A549 (cell line): ENCODE data around the gene ENPEP. TPM values are rescaled to one million over a fixed set of nuclear protein-coding genes. Genes with fewer than 3 reads are reported as not detected.

Experiments
- ATAC-seq, 2 experiments: fragments of 200-7000 bp in 1 of 2; fragments of >200 bp in 1 of 2; cut with Nextera tagmentation in 1 of 2; cut with Tn5 transposase in 1 of 2; 3 replicates each; pipeline versions ENCODE4 v1.8.0 to v1.9.1; 2018 to 2020; ENCODE audit warnings: mild to moderate bottlenecking in 1 of 2, moderate library complexity in 1 of 2
- CTCF ChIA-PET: fragments of 300-600 bp; sonication (Branson Sonifier 250); formaldehyde crosslinking; extraction: SDS; loops from one replicate; lab custom pipeline; 2021; ENCODE audit warnings: antibody characterized with exemption, inconsistent platforms; lab: Yijun Ruan, JAX
- POLR2A ChIA-PET: fragments of 350-600 bp; formaldehyde crosslinking; extraction: SDS; loops from one replicate; lab custom pipeline; 2021; ENCODE audit warnings: antibody characterized with exemption, inconsistent platforms; lab: Yijun Ruan, JAX
- DNase-seq, 2 experiments: peaks; one replicate each; pipeline versions ENCODE4 v3.0.0 to v3.0.0-alpha.2; 2011 to 2016; ENCODE audit warnings: low read depth in 1 of 2, low spot score in 1 of 2
- FAIRE-seq: peaks from 2 replicates; lab custom pipeline; 2011; peaks lifted over from hg19 to GRCh38; lab: Jason Lieb, UNC
- H3K27ac ChIP-seq, 2 experiments: fragments of >200 bp; sonication (Bioruptor Twin); formaldehyde crosslinking; 3 replicates each; pipeline ENCODE4 v1.5.1; 2016 to 2017
- H3K4me1 ChIP-seq: fragments of >200 bp; sonication (Bioruptor Twin); formaldehyde crosslinking; 3 replicates; pipeline ENCODE4 v1.6.1; 2016
- H3K4me2 ChIP-seq: fragments of >200 bp; sonication (Bioruptor Twin); formaldehyde crosslinking; 3 replicates; pipeline ENCODE4 v1.6.1; 2016
- H3K4me3 ChIP-seq: fragments of >200 bp; sonication (Bioruptor Twin); formaldehyde crosslinking; 3 replicates; pipeline ENCODE4 v1.5.1; 2016
- H3K9me3 ChIP-seq: fragments of >200 bp; sonication (Bioruptor Twin); formaldehyde crosslinking; 3 replicates; pipeline ENCODE4 v1.6.1; 2016
- ATOH8 ChIP-seq: fragments of 250-450 bp; sonication (Bioruptor Pico); IDR thresholded peaks from 2 replicates; pipeline ENCODE4 v1.5.0; 2020; ENCODE audit warnings: low read depth, mild to moderate bottlenecking, moderate library complexity
- CTCF ChIP-seq: fragments of >200 bp; sonication (Bioruptor Twin); formaldehyde crosslinking; IDR thresholded peaks from 3 replicates; pipeline ENCODE4 v1.5.1; 2016
- HOXB5 ChIP-seq: fragments of 250-450 bp; sonication (Bioruptor Pico); IDR thresholded peaks from 2 replicates; pipeline ENCODE4 v1.5.0; 2020; ENCODE audit warnings: mild to moderate bottlenecking, moderate library complexity
- NR3C1 ChIP-seq: fragments of >200 bp; sonication (Bioruptor Twin); formaldehyde crosslinking; IDR thresholded peaks from 3 replicates; pipeline ENCODE4 v1.6.1; 2017
- PBX3 ChIP-seq: IDR thresholded peaks from 2 replicates; pipeline ENCODE4 v1.6.1; 2012
- POLR2AphosphoS2 ChIP-seq: conservative IDR thresholded peaks from 2 replicates; pipeline ENCODE4 v1.6.1; 2012; ENCODE audit warnings: low read length, improper control_type of control experiment, inconsistent platforms
- RAD21 ChIP-seq, 2 experiments: fragments of >200 bp in 1 of 2; sonication (Bioruptor Twin) in 1 of 2; formaldehyde crosslinking in 1 of 2; IDR thresholded peaks in 1 of 2; conservative IDR thresholded peaks in 1 of 2; 2 replicates in 1 of 2; 3 replicates in 1 of 2; pipeline ENCODE4 v1.6.1; 2012 to 2018; ENCODE audit warnings: inconsistent platforms in 1 of 2
- SMC3 ChIP-seq: fragments of >200 bp; sonication (Bioruptor Twin); formaldehyde crosslinking; IDR thresholded peaks from 3 replicates; pipeline ENCODE4 v1.6.1; 2018; ENCODE audit warnings: inconsistent platforms
- SREBF2 ChIP-seq: fragments of 450-650 bp; IDR thresholded peaks from 2 replicates; pipeline ENCODE4 v1.6.1; 2014; ENCODE audit warnings: mild to moderate bottlenecking, moderate library complexity
- TP53 ChIP-seq: fragments of 250-450 bp; sonication (Bioruptor Pico); IDR thresholded peaks from 2 replicates; pipeline ENCODE4 v1.5.0; 2021; ENCODE audit warnings: mild to moderate bottlenecking, moderate library complexity
- ZFP36 ChIP-seq: fragments of 450-650 bp; IDR thresholded peaks from 2 replicates; pipeline ENCODE4 v1.6.1; 2014; ENCODE audit warnings: borderline replicate concordance; ENCODE audit not compliant: partially characterized antibody
- ZNF302 ChIP-seq: fragments of 250-450 bp; sonication (Bioruptor Pico); IDR thresholded peaks from 2 replicates; pipeline ENCODE4 v1.9.0; 2021; ENCODE audit warnings: inconsistent platforms, mild to moderate bottlenecking, moderate library complexity
- WGBS: methylation state at CpG from one replicate; pipeline ENCODE4 v1.1.6; 2017; ENCODE audit errors: missing lambda C conversion rate; 5-methylcytosine and 5-hydroxymethylcytosine counted together
- polyA plus RNA-seq, 4 experiments: library from polyadenylated mRNA; depleted of rRNA in 3 of 4; stranded (reverse); fragments of >200 nt; fragmentation: RNase III in 1 of 4; extraction: RNeasy Plus Mini Kit Qiagen cat#74134 plus additional on column Dnase treatment in 1 of 4; gene quantifications; 2 replicates in 3 of 4; 3 replicates in 1 of 4; pipeline ENCODE4 v1.2.3, GENCODE V29; 2011 to 2017

The ENPEP gene
- polyA plus RNA-seq, 2 of the 4 experiments (the other 2 are of a cell fraction): 0.12 to 0.62 TPM

GRCh38 chr4:110516106-110516922, 40.4 kb downstream of the ENPEP start:
- H3K4me3 ChIP-seq: peak overlapping the region; percentile 46
- DNase-seq: peak; percentile 49 to 74
- H3K9me3 ChIP-seq: no peaks in the 10 kb centered on the region; the same call in 2 of the 3 replicates
- no peak overlapping the region; a peak in 1 of 6 replicates for H3K27ac ChIP-seq
- H3K4me2 ChIP-seq: peak overlapping the region; percentile 80
- 2% methylated on average over 8 of the region's 8 CpGs for WGBS
- POLR2A ChIA-PET: no interaction called here
- H3K4me1 ChIP-seq: no peaks in the 10 kb centered on the region
- CTCF ChIA-PET: interaction anchor here (0.7 to 14.0 kb wide), 10 partner anchors 9 to 528 kb away, joined by 3 to 190 read pairs (median 5); no protein-coding TSS in a partner anchor
- peak; percentile 67; the same call in 2 of the 3 replicates for TF ChIP-seq SMC3
- TF ChIP-seq CTCF: peak; percentile 66
- no peak for TF ChIP-seq NR3C1
- TF ChIP-seq ZNF302 (CRISPR knock-in tag): no peak
- TF ChIP-seq RAD21 (conservative IDR thresholded peaks at IDR 0.05 in 1 of 2, IDR thresholded peaks at IDR 0.05 in 1 of 2): peak; percentile 42 to 48; a peak in 4 of 5 replicates
- TF ChIP-seq SREBF2: no peak
- no peak for FAIRE-seq
- peak; percentile 99 for ATAC-seq

GRCh38 chr4:110518889-110519490, 43.0 kb downstream of the ENPEP start:
- ATAC-seq: no peak
- H3K4me3 ChIP-seq: no peak overlapping the region
- CTCF ChIA-PET: interaction anchor here (0.8 to 14.0 kb wide), 4 partner anchors 10 to 522 kb away, joined by 4 to 190 read pairs (median 79); no protein-coding TSS in a partner anchor
- WGBS: 33% methylated on average over 2 of the region's 2 CpGs
- no peaks in the 10 kb centered on the region; the same call in 2 of the 3 replicates for H3K9me3 ChIP-seq
- peak in 1 of 2 experiments; percentile 11 for DNase-seq
- TF ChIP-seq RAD21 (conservative IDR thresholded peaks at IDR 0.05 in 1 of 2, IDR thresholded peaks at IDR 0.05 in 1 of 2) (peak; percentile 17 to 51; a peak in 2 of 5 replicates), CTCF (peak; percentile 40; the same call in 2 of the 3 replicates), ZFP36 (no peak)
- TF ChIP-seq, all 56 proteins: peak for 2
- no peak overlapping the region for H3K27ac ChIP-seq
- no peak for FAIRE-seq
- H3K4me1 ChIP-seq: no peaks in the 10 kb centered on the region
- POLR2A ChIA-PET: no interaction called here
- no peak overlapping the region for H3K4me2 ChIP-seq

GRCh38 chr4:110520886-110521285, 44.9 kb downstream of the ENPEP start:
- no peak overlapping the region for H3K4me3 ChIP-seq
- no peak overlapping the region for H3K4me2 ChIP-seq
- FAIRE-seq: no peak
- TF ChIP-seq TP53: no peak
- TF ChIP-seq, all 56 proteins: peak for 0
- H3K27ac ChIP-seq: no peak overlapping the region
- H3K4me1 ChIP-seq: no peaks in the 10 kb centered on the region
- ATAC-seq: no peak
- DNase-seq: no peak
- ChIA-PET POLR2A (no interaction called here), CTCF (interaction anchor here (0.8 to 1.4 kb wide), 4 partner anchors 12 to 522 kb away, joined by 3 to 8 read pairs (median 3); no protein-coding TSS in a partner anchor)
- no peaks in the 10 kb centered on the region; the same call in 2 of the 3 replicates for H3K9me3 ChIP-seq
- 54% methylated on average over 2 of the region's 2 CpGs for WGBS

GRCh38 chr4:110526589-110526988, 50.6 kb downstream of the ENPEP start:
- DNase-seq: no peak
- 72% methylated on average over 3 of the region's 3 CpGs for WGBS
- TF ChIP-seq HOXB5 (CRISPR knock-in tag) (no peak), ATOH8 (CRISPR knock-in tag) (no peak), PBX3 (no peak), POLR2AphosphoS2 (no peak)
- Histone ChIP-seq H3K4me2 (no peak overlapping the region), H3K4me1 (no peaks in the 10 kb centered on the region), H3K4me3 (no peak overlapping the region), H3K27ac (no peak overlapping the region), H3K9me3 (no peaks in the 10 kb centered on the region)
- ChIA-PET POLR2A (no interaction called here), CTCF (no interaction called here)
- FAIRE-seq: no peak
- no peak for ATAC-seq
